Esophagus muscularis mucosa (tissue), 4 donors: Measurements from ENCODE around the gene TLE4.

ENCODE experiments used
- CTCF ChIP-seq, 3 experiments: fragments of 200-600 bp in 2 of 3; fragments of 450-650 bp in 1 of 3; sonication (generic) in 2 of 3; IDR thresholded peaks; one replicate each; pipeline ENCODE4 v1.5.1; 2017 to 2019; ENCODE audit warnings: antibody characterized with exemption in 3 of 3, mild to moderate bottlenecking in 2 of 3, moderate library complexity in 1 of 3
- EP300 ChIP-seq: sonication (generic); formaldehyde crosslinking; IDR thresholded peaks from one replicate; pipeline ENCODE4 v1.6.1; 2017; ENCODE audit warnings: antibody characterized with exemption
- POLR2A ChIP-seq: fragments of 450-650 bp; IDR thresholded peaks from one replicate; pipeline ENCODE4 v1.6.1; 2017; ENCODE audit warnings: antibody characterized with exemption, moderate library complexity, mild to moderate bottlenecking, low read depth
- POLR2AphosphoS5 ChIP-seq, 2 donors: sonication (generic); formaldehyde crosslinking; IDR thresholded peaks; one replicate each; pipeline ENCODE4 v1.6.1; 2017; ENCODE audit warnings: antibody characterized with exemption in 2 of 2

DNA sequence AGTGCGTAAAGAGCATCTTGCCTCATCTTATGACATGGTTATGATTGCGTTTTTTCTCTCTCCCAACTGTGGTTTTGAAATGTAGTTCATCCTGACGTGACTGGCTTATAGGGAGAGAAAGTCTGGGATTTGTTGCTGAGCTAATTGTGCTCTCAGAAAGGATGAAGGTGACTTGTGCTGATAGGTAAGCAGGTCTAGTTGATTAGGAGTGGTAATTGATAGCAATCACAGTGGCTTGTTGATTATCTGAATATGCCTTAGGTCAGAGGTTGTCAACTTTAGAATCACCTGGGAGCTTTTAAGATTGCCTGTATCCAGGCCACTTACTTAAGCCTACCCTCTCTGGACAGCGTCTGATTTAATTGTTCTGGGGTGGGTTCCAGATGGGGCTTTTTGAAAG, 117.8 kb downstream of the TLE4 start:
- TF ChIP-seq CTCF (IDR thresholded peaks at IDR 0.05) = no peak
- no peak for TF ChIP-seq EP300
- no peak for TF ChIP-seq POLR2A
- TF ChIP-seq POLR2AphosphoS5 (IDR thresholded peaks at IDR 0.05) = no peak
